ENCODE measurements around the gene SCP2.

DNA sequence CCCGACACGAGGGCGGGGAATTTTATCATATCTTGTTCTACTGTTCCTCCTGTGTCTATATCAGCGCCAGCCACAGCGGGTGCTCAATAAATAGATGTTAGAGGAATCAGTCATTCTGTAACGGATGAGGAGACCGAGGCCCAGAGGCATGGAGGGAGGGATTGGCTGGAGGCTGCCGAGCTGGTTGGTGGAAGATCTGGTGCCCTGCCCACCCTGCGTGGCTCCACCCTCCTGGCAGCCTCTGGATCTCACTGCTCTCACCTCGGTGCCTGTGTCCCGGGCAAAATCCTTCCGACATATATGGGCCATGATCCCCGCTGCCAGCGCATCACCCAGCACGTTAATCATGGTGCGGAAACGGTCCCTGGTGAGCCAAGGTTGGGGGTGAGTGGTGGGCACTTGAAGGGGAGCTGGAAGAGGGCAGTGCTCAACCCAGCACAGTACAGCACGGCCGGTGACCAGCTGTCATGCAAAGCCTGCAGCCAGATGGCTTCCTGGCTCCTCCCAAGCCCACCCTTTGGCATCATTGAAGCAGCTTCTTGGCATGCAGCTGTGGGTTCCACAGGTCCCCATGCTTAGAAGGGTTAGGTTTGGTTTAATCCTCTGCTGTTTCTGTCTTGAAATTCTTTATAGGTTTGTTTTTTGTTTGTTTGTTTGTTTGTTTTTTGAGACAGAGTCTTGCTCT, 161.7 kb downstream of the SCP2 start:
- TF ChIP-seq, protein P1, sequence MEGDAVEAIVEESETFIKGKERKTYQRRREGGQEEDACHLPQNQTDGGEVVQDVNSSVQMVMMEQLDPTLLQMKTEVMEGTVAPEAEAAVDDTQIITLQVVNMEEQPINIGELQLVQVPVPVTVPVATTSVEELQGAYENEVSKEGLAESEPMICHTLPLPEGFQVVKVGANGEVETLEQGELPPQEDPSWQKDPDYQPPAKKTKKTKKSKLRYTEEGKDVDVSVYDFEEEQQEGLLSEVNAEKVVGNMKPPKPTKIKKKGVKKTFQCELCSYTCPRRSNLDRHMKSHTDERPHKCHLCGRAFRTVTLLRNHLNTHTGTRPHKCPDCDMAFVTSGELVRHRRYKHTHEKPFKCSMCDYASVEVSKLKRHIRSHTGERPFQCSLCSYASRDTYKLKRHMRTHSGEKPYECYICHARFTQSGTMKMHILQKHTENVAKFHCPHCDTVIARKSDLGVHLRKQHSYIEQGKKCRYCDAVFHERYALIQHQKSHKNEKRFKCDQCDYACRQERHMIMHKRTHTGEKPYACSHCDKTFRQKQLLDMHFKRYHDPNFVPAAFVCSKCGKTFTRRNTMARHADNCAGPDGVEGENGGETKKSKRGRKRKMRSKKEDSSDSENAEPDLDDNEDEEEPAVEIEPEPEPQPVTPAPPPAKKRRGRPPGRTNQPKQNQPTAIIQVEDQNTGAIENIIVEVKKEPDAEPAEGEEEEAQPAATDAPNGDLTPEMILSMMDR (IDR thresholded peaks at IDR 0.05): no peak
- TF ChIP-seq NR3C1 (CRISPR knock-in tag; conservative IDR thresholded peaks at IDR 0.05; ENCODE audit: low read depth): no peak
- TF ChIP-seq, protein P2, sequence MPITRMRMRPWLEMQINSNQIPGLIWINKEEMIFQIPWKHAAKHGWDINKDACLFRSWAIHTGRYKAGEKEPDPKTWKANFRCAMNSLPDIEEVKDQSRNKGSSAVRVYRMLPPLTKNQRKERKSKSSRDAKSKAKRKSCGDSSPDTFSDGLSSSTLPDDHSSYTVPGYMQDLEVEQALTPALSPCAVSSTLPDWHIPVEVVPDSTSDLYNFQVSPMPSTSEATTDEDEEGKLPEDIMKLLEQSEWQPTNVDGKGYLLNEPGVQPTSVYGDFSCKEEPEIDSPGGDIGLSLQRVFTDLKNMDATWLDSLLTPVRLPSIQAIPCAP (CRISPR knock-in tag; IDR thresholded peaks at IDR 0.05): no peak
- no peak for TF ChIP-seq IRF2 (CRISPR knock-in tag; IDR thresholded peaks at IDR 0.05; ENCODE audit: borderline replicate concordance, low read depth)
